Posterior cingulate gyrus (tissue), 11 donors: ENCODE measurements around the gene ZSWIM8.
"Not testable (repeated sequence)": the region's sequence is repeated elsewhere in the genome, so short reads cannot be mapped to it uniquely, and the experiment has no call there.

ENCODE experiments used
- DNase-seq, 10 donors: peaks; one replicate each; pipeline versions ENCODE4 v3.0.0 to v3.0.0-alpha.2; 2020 to 2021; ENCODE audit warnings: mixed read lengths in 3 of 10
- intact Hi-C: fragments of 100-400 bp; cut with DNase I; formaldehyde crosslinking; loops from one replicate; pipeline ENCODE4 v1.15.1; 2023

The ZSWIM8 gene

DNA sequence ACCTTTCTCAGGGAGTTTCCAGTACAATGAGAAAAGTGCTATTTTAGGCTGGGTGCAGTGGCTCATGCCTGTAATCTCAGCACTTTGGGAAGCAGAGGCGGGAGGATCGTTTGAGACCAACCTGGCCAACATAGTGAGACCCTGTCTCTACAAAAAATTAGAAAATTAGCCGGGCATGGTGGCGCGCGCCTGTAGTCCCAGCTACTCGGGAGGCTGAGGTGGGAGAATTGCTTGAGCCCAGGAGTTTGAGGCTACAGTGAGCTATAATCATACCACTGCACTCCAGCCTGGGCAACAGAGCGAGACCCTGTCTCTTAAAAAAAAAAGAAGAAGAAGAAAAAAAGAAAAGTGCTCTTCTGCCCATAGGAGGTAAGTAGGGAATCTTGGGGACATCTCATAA, 10.6 kb downstream of the ZSWIM8 start:
- DNase-seq, intact Hi-C loops: not testable (repeated sequence)

DNA sequence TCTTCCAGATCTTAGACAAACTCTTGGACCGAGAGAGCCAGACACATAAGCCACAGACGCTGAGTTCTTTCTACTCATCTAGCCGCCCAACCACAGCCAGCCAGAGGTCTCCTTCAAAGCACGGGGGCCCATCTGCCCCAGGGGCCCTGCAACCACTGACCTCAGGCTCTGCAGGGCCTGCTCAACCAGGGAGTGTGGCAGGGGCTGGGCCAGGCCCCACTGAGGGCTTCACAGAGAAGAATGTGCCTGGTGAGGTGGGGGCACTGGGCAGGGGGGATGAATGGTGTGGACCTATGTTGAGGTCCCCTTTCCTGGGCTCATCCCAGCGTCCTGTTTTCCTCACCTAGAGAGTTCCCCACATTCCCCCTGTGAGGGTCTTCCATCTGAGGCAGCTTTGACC, 11.4 kb downstream of the ZSWIM8 start:
- no peak for DNase-seq
- intact Hi-C loops, result no loop called here

DNA sequence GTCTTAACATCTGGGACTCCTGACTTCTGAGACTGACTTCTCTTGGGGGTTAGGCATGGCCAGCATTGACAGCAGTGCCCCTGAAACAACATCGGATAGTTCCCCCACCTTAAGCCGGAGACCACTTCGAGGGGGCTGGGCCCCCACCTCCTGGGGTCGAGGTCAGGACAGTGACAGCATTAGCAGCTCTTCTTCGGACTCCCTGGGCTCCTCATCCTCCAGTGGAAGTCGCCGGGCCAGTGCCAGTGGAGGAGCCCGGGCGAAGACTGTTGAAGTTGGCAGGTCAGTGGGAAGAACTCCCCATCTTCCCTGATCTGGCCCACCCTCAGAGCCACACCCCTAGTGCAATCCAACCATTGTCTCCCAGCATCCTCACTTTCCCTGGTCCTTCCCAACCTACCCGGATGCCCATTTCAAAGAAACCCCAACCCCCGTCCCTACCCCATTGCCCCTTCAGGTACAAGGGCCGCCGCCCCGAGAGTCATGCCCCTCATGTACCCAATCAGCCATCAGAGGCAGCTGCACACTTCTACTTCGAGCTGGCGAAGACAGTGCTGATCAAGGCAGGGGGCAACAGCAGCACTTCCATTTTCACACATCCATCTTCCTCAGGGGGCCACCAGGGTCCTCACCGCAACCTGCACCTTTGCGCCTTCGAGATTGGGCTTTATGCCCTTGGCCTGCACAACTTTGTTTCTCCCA, 12.1 kb downstream of the ZSWIM8 start:
- no peak for DNase-seq
- intact Hi-C loops, result no loop called here

DNA sequence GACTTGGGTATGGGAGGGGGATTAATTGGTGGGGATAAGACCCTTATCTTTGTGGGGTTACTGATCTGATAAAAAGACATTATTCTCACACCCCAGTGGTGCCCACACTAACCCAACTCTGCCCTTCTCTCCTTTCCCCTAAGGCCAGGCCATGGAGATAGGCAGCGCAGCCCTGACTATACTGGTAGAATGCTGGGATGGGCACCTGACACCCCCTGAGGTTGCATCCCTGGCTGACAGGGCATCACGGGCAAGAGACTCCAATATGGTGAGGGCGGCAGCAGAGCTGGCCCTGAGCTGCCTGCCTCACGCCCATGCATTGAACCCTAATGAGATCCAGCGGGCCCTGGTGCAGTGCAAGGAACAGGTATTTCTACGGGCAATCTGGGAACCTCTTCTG, 12.7 kb downstream of the ZSWIM8 start:
- DNase-seq, result no peak
- intact Hi-C loops, result no loop called here

DNA sequence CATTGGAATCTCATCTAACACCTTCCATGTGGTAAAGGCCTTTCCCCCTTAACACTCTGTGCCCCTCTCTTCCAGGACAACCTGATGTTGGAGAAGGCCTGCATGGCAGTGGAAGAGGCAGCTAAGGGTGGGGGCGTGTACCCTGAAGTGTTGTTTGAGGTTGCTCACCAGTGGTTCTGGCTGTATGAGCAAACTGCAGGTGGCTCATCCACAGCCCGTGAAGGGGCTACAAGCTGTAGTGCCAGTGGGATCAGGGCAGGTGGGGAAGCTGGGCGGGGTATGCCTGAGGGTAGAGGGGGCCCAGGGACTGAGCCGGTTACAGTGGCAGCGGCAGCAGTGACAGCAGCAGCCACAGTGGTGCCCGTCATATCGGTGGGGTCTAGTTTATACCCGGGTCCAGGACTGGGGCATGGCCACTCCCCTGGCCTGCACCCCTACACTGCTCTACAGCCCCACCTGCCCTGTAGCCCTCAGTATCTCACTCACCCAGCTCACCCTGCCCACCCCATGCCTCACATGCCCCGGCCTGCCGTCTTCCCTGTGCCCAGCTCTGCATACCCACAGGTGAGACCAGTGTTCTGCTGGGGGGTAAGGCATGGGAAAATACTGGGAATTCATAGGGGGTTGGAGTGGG, 13.6 kb downstream of the ZSWIM8 start:
- intact Hi-C loops, result no loop called here
- DNase-seq, result no peak

DNA sequence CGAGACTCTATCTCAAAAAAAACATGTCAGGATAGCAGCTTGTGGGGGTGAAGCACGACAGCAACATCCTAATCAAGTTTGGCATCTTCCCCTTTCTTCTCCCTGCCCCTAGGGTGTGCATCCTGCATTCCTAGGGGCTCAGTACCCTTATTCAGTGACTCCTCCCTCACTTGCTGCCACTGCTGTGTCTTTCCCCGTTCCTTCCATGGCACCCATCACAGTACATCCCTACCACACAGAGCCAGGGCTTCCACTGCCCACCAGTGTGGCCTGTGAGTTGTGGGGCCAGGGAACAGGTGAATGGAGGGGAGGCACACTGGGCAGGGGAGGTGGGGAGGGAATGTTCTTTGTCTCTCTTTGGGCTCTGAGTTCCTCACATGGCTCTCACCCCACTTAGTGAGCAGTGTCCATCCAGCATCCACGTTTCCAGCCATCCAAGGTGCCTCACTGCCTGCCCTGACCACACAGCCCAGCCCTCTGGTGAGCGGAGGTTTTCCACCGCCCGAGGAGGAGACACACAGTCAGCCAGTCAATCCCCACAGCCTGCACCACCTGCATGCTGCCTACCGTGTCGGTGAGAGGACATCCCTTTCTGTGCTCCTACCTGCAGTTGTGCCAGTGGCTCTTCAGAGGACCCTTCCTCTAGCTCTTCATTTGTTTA, 14.6 kb downstream of the ZSWIM8 start:
- intact Hi-C loops, result no loop called here
- no peak for DNase-seq

DNA sequence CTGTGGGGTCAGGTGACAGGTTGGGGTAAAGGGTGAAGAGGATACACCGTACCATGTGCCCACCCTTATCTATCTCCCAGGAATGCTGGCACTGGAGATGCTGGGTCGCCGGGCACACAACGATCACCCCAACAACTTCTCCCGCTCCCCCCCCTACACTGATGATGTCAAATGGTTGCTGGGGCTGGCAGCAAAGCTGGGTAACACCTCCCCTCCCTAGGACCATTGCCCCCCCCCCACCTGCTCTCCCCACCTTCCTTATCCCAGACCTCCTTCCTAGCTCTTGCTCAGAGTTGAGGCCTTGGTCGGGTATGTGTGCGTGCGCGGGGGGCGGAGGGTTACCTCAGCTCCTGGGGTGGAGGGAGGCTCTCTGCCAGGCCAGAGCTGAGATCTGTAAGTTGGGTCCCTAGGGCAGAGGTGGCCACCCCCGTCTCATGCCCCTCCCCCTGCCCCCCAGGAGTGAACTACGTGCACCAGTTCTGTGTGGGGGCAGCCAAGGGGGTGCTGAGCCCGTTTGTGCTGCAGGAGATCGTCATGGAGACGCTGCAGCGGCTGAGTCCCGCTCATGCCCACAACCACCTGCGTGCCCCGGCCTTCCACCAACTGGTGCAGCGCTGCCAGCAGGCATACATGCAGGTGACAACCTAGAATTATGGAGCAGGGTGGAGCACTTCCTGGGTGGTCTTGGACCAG, 15.3 kb downstream of the ZSWIM8 start:
- intact Hi-C loops, result no loop called here

DNA sequence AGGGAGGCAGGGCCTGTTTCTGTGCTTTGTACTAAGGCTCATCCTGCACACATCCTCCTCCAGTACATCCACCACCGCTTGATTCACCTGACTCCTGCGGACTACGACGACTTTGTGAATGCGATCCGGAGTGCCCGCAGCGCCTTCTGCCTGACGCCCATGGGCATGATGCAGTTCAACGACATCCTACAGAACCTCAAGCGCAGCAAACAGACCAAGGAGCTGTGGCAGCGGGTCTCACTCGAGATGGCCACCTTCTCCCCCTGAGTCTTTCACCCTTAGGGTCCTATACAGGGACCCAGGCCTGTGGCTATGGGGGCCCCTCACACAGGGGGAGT, 15.8 kb downstream of the ZSWIM8 start:
- peak in 2 of 10 donors; percentile 70 to 83 for DNase-seq
- intact Hi-C loops, result no loop called here

More for the DNA sequence above, 15.3 kb downstream of the ZSWIM8 start:
- DNase-seq, result peak in 1 of 10 donors; percentile 79

DNA sequence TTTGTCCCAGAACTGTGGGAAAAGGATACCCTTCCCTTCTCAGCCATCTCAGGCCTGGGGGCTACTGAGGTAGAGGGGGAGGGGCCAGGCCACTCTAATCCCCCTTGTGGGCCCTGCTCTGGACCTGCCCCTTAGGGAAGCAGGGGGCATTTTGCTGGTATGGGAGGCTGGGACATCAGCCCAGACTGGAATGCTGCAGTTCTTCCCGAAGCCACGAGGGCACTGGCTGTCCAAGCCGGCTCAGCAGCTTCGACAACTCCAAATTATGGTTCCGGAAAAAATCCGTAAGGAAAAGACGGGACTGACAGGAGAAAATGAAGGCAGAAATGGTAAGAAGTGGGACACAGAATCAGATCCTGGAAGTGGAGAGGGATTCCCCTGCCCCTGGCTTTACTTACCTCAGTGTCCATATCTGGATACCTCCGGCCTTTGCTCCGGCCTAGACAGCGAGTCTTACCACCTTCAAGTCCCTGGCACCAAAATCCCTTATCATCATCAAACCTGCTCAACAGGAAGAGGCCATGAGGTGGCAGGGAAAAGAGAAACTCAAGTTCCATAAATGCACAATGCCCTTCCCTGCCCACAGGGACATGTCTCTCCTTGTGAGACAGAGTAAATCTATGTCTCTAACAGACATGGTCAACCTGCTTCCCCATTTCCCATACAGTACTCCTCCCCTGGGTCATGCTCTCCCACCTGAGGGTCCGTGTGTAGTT, 17.0 kb downstream of the ZSWIM8 start:
- intact Hi-C loops, result no loop called here
- DNase-seq, result peak in 1 of 10 donors; percentile 70

DNA sequence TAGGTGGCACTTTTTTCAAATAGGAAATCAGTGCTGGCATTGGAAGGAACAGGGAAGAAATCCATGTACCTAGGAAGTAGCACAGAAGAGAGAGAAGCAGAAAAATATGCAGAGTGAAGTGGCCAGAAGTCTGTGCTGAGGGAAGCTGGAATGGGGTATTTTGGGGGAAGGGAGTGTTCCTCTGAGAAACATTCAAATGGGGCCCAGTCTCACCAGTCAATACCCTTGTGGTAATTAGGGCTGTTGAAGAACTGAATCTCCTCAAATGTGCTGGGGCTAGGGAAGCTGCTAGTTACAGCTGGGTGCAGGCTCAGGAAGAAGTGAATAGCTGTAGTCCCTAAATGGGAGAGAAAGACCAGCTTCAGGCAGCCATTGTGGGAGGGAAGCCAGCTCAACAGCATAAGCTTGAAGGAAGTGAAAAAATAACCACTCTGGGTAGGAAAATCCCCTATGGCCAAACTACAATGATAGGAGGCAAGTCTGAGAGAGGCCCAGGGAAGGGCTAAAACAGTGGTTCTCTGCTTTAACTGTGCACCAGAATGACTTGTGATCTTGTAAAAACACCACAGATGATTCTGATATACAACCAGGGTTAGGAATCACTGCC, 18.4 kb downstream of the ZSWIM8 start:
- intact Hi-C loops, result no loop called here
- no peak for DNase-seq

DNA sequence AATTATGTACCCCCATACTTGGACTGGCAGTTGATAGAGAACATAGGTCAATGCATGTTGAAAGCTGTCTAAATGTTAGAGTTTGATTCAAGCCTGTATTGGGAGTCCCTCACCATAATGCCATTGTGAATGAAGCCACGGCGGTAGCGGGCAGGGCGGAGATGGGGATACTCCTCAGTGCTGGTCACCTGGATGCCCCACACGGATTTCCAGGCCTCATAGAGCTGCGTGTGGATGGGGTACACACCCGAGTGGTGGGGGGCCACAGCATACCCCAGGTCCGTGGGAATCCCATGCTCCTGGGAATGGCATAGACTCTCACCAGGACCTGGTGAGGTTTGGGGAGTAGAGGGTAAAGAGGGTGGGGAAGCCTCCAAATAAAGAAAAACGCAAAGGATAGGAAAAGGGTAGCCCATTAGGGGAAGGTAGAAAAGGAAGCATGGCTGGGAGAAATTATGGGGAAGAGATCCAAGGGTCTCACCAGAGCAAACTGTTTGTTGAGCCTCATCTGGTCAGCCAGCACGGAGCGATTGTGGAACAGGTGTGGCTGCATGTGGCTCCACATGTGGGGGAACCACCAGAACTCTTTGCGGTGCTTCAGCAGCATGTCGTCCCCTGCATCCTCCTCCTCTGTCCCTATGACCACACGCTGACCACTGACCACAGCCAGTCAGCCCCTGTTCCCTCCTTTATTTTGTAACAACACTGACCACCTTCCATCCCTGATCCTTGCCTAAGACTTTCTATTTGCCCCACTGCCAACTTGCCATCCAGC, 21.0 kb downstream of the ZSWIM8 start:
- DNase-seq, result peak in 2 of 10 donors; percentile 14 to 55
- intact Hi-C loops, result no loop called here

DNA sequence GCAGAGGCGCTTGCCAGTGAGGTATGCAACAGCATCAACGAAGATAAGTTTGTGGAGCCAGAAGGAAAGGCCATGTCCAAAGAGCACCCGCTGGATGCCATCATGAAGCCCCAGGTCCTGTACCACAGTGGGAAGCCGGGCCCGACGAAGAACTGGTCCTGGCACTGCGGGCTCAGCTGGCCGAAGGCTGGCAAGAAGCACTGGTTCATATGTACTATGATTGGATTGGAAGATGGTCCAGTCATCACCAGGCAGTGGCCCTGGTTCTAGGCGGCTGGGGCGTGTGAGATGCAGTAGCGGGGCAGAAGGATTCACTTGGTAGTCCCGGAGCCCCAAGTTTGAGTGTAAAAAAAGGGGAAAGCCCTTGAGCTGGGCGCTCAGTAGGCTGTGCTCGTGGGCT, 22.1 kb downstream of the ZSWIM8 start:
- intact Hi-C loops, result no loop called here
- peak in 2 of 10 donors; percentile 61 to 71 for DNase-seq

DNA sequence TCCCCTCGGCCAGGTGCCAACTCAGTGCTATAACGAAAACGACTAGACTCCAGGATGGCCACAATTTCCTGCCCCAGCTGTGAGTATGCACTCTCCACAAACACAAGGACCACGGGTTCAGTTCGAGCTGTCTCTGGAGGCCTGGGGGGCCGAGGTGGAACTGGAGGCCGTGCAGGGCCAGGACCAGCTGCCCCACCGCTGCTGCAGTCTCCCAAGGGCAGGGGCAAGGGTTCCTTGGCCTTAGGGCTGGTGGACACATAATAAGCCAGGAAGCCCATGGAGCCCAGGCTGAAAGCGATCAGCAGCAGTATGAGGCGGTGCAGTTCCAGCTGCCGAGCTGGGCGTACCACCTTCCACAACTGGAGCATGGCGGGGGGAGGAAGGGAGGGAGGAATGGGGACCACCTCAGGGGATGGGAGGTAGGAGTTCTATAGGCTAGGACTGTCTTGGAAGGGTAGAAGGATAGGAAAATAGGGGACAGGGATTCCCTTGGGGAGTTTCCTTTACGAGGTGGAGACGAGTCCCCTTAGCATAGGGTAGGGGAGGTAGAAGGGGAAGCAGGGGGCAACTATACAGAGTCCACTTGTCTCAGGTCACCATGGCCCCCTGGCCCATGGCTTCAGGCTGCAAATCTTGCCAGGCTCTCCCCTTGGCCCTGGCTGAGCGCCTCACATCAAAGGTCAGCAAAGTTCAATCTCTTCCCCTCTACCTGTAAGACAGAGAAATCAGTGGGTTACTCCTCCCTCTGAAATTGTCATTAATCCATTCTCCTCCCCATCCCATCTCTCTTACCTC, 22.8 kb downstream of the ZSWIM8 start:
- peak in 2 of 10 donors; percentile 57 to 58 for DNase-seq
- intact Hi-C loops, result no loop called here

DNA sequence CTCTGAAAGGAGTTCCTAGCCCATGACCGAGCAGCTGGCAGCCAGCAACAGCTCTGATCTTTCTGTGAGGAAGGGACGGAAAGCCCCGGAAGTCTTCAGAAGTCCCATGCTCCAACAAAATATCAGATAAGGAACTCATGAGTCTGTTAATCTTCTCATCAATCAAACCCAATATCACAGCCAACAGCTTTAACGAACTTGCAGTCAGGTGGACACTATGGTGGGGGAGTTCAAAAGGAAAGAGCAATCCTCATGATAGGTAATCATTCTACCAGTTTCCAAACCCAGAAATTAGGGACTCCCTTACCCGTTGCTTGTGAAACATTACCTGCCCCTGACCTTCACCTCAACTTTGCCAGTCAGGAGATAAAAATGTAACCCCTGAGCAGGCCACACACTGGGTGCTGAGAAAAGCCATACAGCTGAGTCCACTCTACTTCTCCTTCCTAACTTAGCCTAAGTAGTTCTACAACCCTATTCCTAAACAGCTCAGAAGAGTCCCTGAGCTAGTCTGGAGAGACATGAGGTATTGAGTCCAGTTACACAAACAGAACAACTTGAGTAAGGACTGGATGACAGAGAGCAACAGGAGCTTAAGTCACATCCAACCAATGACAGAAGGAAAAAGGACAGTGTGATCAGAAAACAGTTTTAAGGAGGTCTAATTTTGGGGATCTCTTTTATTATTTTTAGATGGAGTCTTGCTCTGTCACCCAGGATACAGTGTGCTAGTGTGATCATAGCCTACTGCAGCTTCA, 23.8 kb downstream of the ZSWIM8 start:
- DNase-seq, result peak in 1 of 10 donors; percentile 14
- intact Hi-C loops, result no loop called here

DNA sequence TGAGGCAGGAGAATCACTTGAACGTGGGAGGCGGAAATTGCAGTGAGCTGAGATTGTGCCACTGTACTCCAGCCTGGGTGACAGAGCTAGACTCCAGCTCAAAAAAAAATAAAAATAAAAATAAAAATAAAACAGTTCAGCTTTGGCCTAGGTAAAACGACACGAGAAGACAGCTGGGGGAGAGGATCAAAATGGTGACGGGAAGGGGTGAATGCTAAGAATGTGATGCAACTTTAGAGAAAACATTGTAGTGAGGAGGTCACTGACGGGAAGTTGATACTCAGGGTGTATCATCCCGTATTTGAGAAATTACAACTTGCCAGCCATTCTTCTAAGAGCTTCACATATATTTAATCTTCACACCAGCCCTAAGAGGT, 24.9 kb downstream of the ZSWIM8 start:
- intact Hi-C loops, result no loop called here

DNA sequence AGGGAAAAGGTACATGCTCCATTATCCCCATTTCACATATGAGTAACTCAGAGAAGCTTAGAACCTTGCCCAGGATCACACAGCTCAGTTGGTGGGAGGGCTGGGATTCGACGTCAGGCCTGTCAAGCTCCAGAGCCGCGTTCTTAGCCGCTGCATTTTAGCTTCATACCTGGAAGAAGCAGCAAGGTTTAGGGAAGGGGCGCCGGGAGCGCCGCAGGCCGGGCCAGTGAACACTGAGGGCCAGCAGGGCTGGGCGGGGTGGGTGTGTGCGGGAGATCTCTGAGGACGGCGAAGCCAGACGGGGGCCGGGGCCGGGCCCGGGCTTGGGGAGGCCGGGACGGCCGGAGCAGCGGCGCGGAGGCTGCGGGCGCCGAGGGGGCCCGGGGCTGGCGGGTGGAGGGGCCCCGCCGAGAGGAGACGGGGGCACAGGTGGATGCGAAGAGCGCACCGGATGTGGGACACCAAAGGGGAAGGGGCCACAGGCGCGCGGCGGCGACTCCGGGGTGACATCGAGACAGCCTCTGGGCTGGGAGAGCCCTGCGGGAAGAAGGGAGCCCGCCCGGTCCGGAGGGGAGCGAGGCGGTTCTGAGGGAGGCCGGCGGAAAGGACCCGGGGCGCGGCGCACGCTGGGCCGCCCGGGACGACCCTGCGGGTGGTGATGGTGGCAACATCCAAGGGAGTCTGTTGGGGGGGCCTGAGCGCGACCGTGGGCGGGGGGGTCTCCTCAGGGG, 25.5 kb downstream of the ZSWIM8 start:
- intact Hi-C loops, result loop anchor here (1.0 kb wide), 1 partner anchor 26 kb away; the partner anchor contains the start of gene ZSWIM8
- DNase-seq, result peak in 5 of 10 donors; percentile 29 to 88 (median 81)

More for the DNA sequence above, 24.9 kb downstream of the ZSWIM8 start:
- peak in 1 of 10 donors; percentile 6 for DNase-seq

DNA sequence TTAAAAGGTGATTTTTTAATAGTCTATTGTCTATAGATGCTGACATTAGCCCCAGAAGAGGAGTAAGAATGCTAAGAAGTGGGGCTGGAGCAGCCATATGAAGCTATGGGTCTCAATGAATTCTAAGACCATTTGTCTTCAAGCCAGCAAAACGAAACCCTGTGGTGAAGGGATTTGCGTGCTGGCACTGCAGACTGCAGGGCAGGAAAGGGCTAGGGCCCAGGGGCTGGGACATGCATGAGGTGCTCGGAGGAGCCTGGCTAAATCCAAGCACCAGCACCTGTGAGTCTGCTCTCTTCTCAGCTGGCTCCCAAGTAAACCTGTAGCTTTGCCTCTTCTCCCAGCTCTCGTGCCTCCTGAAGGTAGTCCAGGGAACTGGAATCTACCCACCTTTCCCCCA, 27.3 kb downstream of the ZSWIM8 start:
- peak in 1 of 10 donors; percentile 86 for DNase-seq
- intact Hi-C loops, result no loop called here
